GM12865 (cell line): Measurements from ENCODE around the gene LCE1F.

Source experiments
- DNase-seq: peaks from one replicate; pipeline ENCODE4 v3.0.0; 2010; ENCODE audit warnings: low read depth
- H3K4me3 ChIP-seq: 2 replicates; pipeline ENCODE4 v1.5.1; 2011; ENCODE audit warnings: mild to moderate bottlenecking, low read depth, low read length, control low read depth
- TF ChIP-seq, protein P1 (sequence below): IDR thresholded peaks from 2 replicates; pipeline ENCODE4 v1.5.1; 2011; ENCODE audit warnings: low read length, control low read depth, low read depth, inconsistent platforms; ENCODE audit not compliant: insufficient read depth; ENCODE audit errors: missing control alignments

LCE1F gene

GRCh38 chr1:152823294-152823693 is 48.4 kb downstream of the LCE1F start:
- H3K4me3 ChIP-seq: no peak overlapping the region
- TF ChIP-seq, protein P1, sequence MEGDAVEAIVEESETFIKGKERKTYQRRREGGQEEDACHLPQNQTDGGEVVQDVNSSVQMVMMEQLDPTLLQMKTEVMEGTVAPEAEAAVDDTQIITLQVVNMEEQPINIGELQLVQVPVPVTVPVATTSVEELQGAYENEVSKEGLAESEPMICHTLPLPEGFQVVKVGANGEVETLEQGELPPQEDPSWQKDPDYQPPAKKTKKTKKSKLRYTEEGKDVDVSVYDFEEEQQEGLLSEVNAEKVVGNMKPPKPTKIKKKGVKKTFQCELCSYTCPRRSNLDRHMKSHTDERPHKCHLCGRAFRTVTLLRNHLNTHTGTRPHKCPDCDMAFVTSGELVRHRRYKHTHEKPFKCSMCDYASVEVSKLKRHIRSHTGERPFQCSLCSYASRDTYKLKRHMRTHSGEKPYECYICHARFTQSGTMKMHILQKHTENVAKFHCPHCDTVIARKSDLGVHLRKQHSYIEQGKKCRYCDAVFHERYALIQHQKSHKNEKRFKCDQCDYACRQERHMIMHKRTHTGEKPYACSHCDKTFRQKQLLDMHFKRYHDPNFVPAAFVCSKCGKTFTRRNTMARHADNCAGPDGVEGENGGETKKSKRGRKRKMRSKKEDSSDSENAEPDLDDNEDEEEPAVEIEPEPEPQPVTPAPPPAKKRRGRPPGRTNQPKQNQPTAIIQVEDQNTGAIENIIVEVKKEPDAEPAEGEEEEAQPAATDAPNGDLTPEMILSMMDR: no peak
- DNase-seq: no peak

GRCh38 chr1:152824964-152825363 is 50.0 kb downstream of the LCE1F start:
- DNase-seq: no peak
- TF ChIP-seq, protein P1: no peak
- no peak overlapping the region for H3K4me3 ChIP-seq
